ENCODE results near the gene MGMT. TPM values are rescaled to one million over a fixed set of nuclear protein-coding genes. Genes with fewer than 3 reads are reported as not detected.
A peak's percentile ranks its signal among the peaks of the same experiment; 100 is the strongest.

The MGMT gene
- 17.0 and 20.8 TPM in 2 replicates for total RNA-seq
- long read RNA-seq, transcript MGMT-201 (5 exons, 1,759 nt) = major isoform, 21 of 27 reads
- long read RNA-seq, partial matches to known transcripts = 0 of 27 reads
- long read RNA-seq, other reads (novel, unspliced or antisense) = 2 of 27 reads

GRCh38 chr10:129466703-129467358, at the start of gene MGMT:
MGMT (plus strand) TSS chr10:129467241.
- Mint-ChIP-seq H3K4me1 (ENCODE audit: unreplicated experiment) (peaks cover 4% of the 10 kb centered on the region), H3K9me3 (ENCODE audit: unreplicated experiment) (no peaks in the 10 kb centered on the region), H3K4me3 (ENCODE audit: unreplicated experiment) (peak within 1 kb of the TSS; percentile 72), H3K36me3 (ENCODE audit: unreplicated experiment) (no peaks in the 10 kb centered on the region), H3K27me3 (ENCODE audit: unreplicated experiment) (no peaks in the 10 kb centered on the region), H3K27ac (ENCODE audit: unreplicated experiment) (peak within 1 kb of the TSS; percentile 50)
- peak; percentile 97 for DNase-seq (ENCODE audit: extremely low spot score, unreplicated experiment)
- no peak for TF ChIP-seq CTCF (IDR thresholded peaks at IDR 0.05)

GRCh38 chr10:129417870-129418269, 49.2 kb upstream of the MGMT start:
- Mint-ChIP-seq H3K27ac (ENCODE audit: unreplicated experiment) (no peak overlapping the region), H3K9me3 (ENCODE audit: unreplicated experiment) (no peaks in the 10 kb centered on the region), H3K27me3 (ENCODE audit: unreplicated experiment) (no peaks in the 10 kb centered on the region), H3K4me1 (ENCODE audit: unreplicated experiment) (no peaks in the 10 kb centered on the region), H3K4me3 (ENCODE audit: unreplicated experiment) (no peak overlapping the region), H3K36me3 (ENCODE audit: unreplicated experiment) (no peaks in the 10 kb centered on the region)
- no peak for DNase-seq (ENCODE audit: extremely low spot score, unreplicated experiment)
- no peak for TF ChIP-seq CTCF (IDR thresholded peaks at IDR 0.05)

GRCh38 chr10:129418496-129419225, 48.4 kb upstream of the MGMT start:
- Mint-ChIP-seq H3K4me3 (ENCODE audit: unreplicated experiment) (no peak overlapping the region), H3K9me3 (ENCODE audit: unreplicated experiment) (no peaks in the 10 kb centered on the region), H3K36me3 (ENCODE audit: unreplicated experiment) (no peaks in the 10 kb centered on the region), H3K4me1 (ENCODE audit: unreplicated experiment) (no peaks in the 10 kb centered on the region), H3K27ac (ENCODE audit: unreplicated experiment) (no peak overlapping the region), H3K27me3 (ENCODE audit: unreplicated experiment) (no peaks in the 10 kb centered on the region)
- peak; percentile 77 for DNase-seq (ENCODE audit: extremely low spot score, unreplicated experiment)
- no peak for TF ChIP-seq CTCF (IDR thresholded peaks at IDR 0.05)

DNA sequence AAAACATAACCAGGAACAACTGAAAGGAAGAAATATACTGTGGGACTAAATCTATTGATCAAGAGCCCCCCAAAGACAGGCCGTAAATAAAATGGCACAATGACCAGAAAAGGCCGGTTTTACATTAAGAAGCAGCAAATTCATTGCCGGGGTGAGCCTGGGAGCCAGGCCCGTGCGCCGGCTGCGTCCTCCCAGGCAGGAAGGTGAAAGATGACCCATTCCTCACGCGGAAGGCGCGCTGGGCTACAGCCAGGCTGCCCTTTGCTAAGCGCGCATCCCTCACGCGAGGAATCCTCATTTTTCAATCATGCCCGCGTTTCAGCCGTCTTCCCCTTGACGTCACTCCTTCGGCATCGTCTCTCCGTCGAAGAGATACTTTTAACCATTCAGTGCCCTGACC, 47.6 kb upstream of the MGMT start:
- peak; percentile 79 for DNase-seq (ENCODE audit: extremely low spot score, unreplicated experiment)
- Mint-ChIP-seq H3K4me3 (ENCODE audit: unreplicated experiment) (no peak overlapping the region), H3K9me3 (ENCODE audit: unreplicated experiment) (no peaks in the 10 kb centered on the region), H3K4me1 (ENCODE audit: unreplicated experiment) (no peaks in the 10 kb centered on the region), H3K27me3 (ENCODE audit: unreplicated experiment) (no peaks in the 10 kb centered on the region), H3K36me3 (ENCODE audit: unreplicated experiment) (no peaks in the 10 kb centered on the region), H3K27ac (ENCODE audit: unreplicated experiment) (no peak overlapping the region)
- TF ChIP-seq CTCF (IDR thresholded peaks at IDR 0.05) = no peak

- DNase-seq (ENCODE audit: extremely low spot score, unreplicated experiment) = peak; percentile 76
- Mint-ChIP-seq H3K27me3 (ENCODE audit: unreplicated experiment) (no peaks in the 10 kb centered on the region), H3K27ac (ENCODE audit: unreplicated experiment) (no peak overlapping the region), H3K4me1 (ENCODE audit: unreplicated experiment) (no peaks in the 10 kb centered on the region), H3K4me3 (ENCODE audit: unreplicated experiment) (no peak overlapping the region), H3K9me3 (ENCODE audit: unreplicated experiment) (peaks cover 3% of the 10 kb centered on the region), H3K36me3 (ENCODE audit: unreplicated experiment) (no peaks in the 10 kb centered on the region)
- no peak for TF ChIP-seq CTCF (IDR thresholded peaks at IDR 0.05)
These were observed 45.5 kb upstream of the MGMT start for GRCh38 chr10:129421399-129422010.
